HEK293 (cell line): ENCODE measurements around the gene KLHL10.

Source experiments
- CTCF ChIA-PET: fragments of 350-600 bp; formaldehyde crosslinking; extraction: SDS; loops from one replicate; lab custom pipeline; 2021; ENCODE audit warnings: antibody characterized with exemption; lab: Yijun Ruan, JAX
- POLR2A ChIA-PET: fragments of 300-600 bp; formaldehyde crosslinking; extraction: SDS; loops from one replicate; lab custom pipeline; 2020; ENCODE audit warnings: antibody characterized with exemption, inconsistent platforms; lab: Yijun Ruan, JAX
- H3K27ac ChIP-seq: fragments of 200-500 bp; sonication (Bioruptor generic); 2 replicates; pipeline ENCODE4 v1.5.1; 2014; ENCODE audit warnings: low read depth, low read length, control low read depth, inconsistent platforms; ENCODE audit errors: extremely low read depth
- H3K36me3 ChIP-seq, 2 experiments: fragments of 200-500 bp in 1 of 2; sonication (Bioruptor generic) in 1 of 2; 1 replicate in 1 of 2; 2 replicates in 1 of 2; pipeline ENCODE4 v1.5.1; 2014 to 2017; ENCODE audit warnings: inconsistent platforms in 2 of 2, low read length in 2 of 2; ENCODE audit not compliant: control insufficient read depth in 2 of 2, insufficient read depth in 1 of 2
- H3K4me1 ChIP-seq: fragments of 200-500 bp; sonication (Bioruptor generic); 2 replicates; pipeline ENCODE4 v1.5.1; 2014; ENCODE audit warnings: mild to moderate bottlenecking, low read length, inconsistent platforms; ENCODE audit not compliant: control insufficient read depth, insufficient read depth
- H3K4me3 ChIP-seq: 2 replicates; pipeline ENCODE4 v1.5.1; 2011; ENCODE audit warnings: low read depth, mild to moderate bottlenecking, control low read depth, low read length, moderate library complexity
- H3K9me3 ChIP-seq: fragments of 200-500 bp; sonication (Bioruptor generic); 2 replicates; pipeline ENCODE4 v1.5.1; 2014; ENCODE audit warnings: low read depth, low read length, inconsistent platforms; ENCODE audit not compliant: control insufficient read depth, insufficient read depth
- GLIS2 ChIP-seq: fragments of 450-650 bp; formaldehyde crosslinking; IDR thresholded peaks from 2 replicates; pipeline ENCODE4 v1.5.1; 2016; ENCODE audit warnings: missing biosample characterization, missing genetic modification characterization
- KLF9 ChIP-seq: fragments of 450-650 bp; formaldehyde crosslinking; IDR thresholded peaks from 2 replicates; pipeline ENCODE4 v1.5.1; 2016; ENCODE audit warnings: missing biosample characterization, missing genetic modification characterization, low read depth
- MYNN ChIP-seq: fragments of 450-650 bp; formaldehyde crosslinking; IDR thresholded peaks from 2 replicates; pipeline ENCODE4 v1.5.1; 2016; ENCODE audit warnings: missing biosample characterization, missing genetic modification characterization, borderline replicate concordance
- SP3 ChIP-seq: fragments of 450-650 bp; formaldehyde crosslinking; IDR thresholded peaks from 2 replicates; pipeline ENCODE4 v1.5.1; 2016; ENCODE audit warnings: missing biosample characterization, missing genetic modification characterization
- SP7 ChIP-seq: fragments of 450-650 bp; formaldehyde crosslinking; IDR thresholded peaks from 2 replicates; pipeline ENCODE4 v1.5.1; 2016; ENCODE audit warnings: missing biosample characterization, missing genetic modification characterization
- YY1 ChIP-seq: fragments of 450-650 bp; formaldehyde crosslinking; IDR thresholded peaks from 2 replicates; pipeline ENCODE4 v1.5.1; 2018; ENCODE audit warnings: missing biosample characterization, missing genetic modification characterization
- ZBTB11 ChIP-seq: fragments of 450-650 bp; formaldehyde crosslinking; conservative IDR thresholded peaks from 2 replicates; pipeline ENCODE4 v1.5.1; 2016; ENCODE audit warnings: low read depth, missing biosample characterization, missing genetic modification characterization
- ZBTB17 ChIP-seq: fragments of 450-650 bp; formaldehyde crosslinking; IDR thresholded peaks from 2 replicates; pipeline ENCODE4 v1.5.1; 2016; ENCODE audit warnings: missing biosample characterization, missing genetic modification characterization
- ZBTB20 ChIP-seq: fragments of 450-650 bp; formaldehyde crosslinking; IDR thresholded peaks from 2 replicates; pipeline ENCODE4 v1.5.1; 2016; ENCODE audit warnings: missing biosample characterization, missing genetic modification characterization
- ZBTB44 ChIP-seq: fragments of 450-650 bp; IDR thresholded peaks from 2 replicates; pipeline ENCODE4 v1.5.1; 2018; ENCODE audit warnings: missing biosample characterization, mild to moderate bottlenecking, missing genetic modification characterization
- ZBTB48 ChIP-seq: fragments of 450-650 bp; formaldehyde crosslinking; IDR thresholded peaks from 2 replicates; pipeline ENCODE4 v1.5.1; 2016; ENCODE audit warnings: missing biosample characterization, missing genetic modification characterization
- ZFHX2 ChIP-seq: fragments of 450-650 bp; formaldehyde crosslinking; conservative IDR thresholded peaks from 2 replicates; pipeline ENCODE4 v1.5.1; 2016; ENCODE audit warnings: missing biosample characterization, missing genetic modification characterization
- ZNF18 ChIP-seq: fragments of 450-650 bp; formaldehyde crosslinking; IDR thresholded peaks from 2 replicates; pipeline ENCODE4 v1.5.1; 2016; ENCODE audit warnings: missing biosample characterization, missing genetic modification characterization
- ZNF214 ChIP-seq: fragments of 450-650 bp; formaldehyde crosslinking; IDR thresholded peaks from 2 replicates; pipeline ENCODE4 v1.5.1; 2017; ENCODE audit warnings: missing biosample characterization, mild to moderate bottlenecking, missing genetic modification characterization, borderline replicate concordance
- ZNF404 ChIP-seq: fragments of 450-650 bp; formaldehyde crosslinking; IDR thresholded peaks from 2 replicates; pipeline ENCODE4 v1.5.1; 2017; ENCODE audit warnings: missing biosample characterization, missing genetic modification characterization
- ZNF449 ChIP-seq: fragments of 450-650 bp; formaldehyde crosslinking; IDR thresholded peaks from 2 replicates; pipeline ENCODE4 v1.5.1; 2017; ENCODE audit warnings: missing biosample characterization, mild to moderate bottlenecking, missing genetic modification characterization, moderate library complexity
- ZNF529 ChIP-seq: fragments of 450-650 bp; formaldehyde crosslinking; IDR thresholded peaks from 2 replicates; pipeline ENCODE4 v1.5.1; 2017; ENCODE audit warnings: missing genetic modification characterization, missing biosample characterization; ENCODE audit not compliant: insufficient replicate concordance
- ZNF530 ChIP-seq: fragments of 450-650 bp; formaldehyde crosslinking; IDR thresholded peaks from 2 replicates; pipeline ENCODE4 v1.5.1; 2016; ENCODE audit warnings: low read depth, missing biosample characterization, missing genetic modification characterization
- ZNF76 ChIP-seq: fragments of 450-650 bp; formaldehyde crosslinking; IDR thresholded peaks from 2 replicates; pipeline ENCODE4; 2016; ENCODE audit warnings: low read depth, missing biosample characterization, missing genetic modification characterization, borderline replicate concordance
- TF ChIP-seq, protein P1 (sequence below): fragments of 450-650 bp; formaldehyde crosslinking; IDR thresholded peaks from 2 replicates; pipeline ENCODE4 v1.5.1; 2017; ENCODE audit warnings: missing biosample characterization, missing genetic modification characterization
- TF ChIP-seq, protein P2 (sequence below): fragments of 450-650 bp; formaldehyde crosslinking; IDR thresholded peaks from 2 replicates; pipeline ENCODE4 v1.5.1; 2016; ENCODE audit warnings: missing biosample characterization, missing genetic modification characterization

KLHL10 gene

DNA sequence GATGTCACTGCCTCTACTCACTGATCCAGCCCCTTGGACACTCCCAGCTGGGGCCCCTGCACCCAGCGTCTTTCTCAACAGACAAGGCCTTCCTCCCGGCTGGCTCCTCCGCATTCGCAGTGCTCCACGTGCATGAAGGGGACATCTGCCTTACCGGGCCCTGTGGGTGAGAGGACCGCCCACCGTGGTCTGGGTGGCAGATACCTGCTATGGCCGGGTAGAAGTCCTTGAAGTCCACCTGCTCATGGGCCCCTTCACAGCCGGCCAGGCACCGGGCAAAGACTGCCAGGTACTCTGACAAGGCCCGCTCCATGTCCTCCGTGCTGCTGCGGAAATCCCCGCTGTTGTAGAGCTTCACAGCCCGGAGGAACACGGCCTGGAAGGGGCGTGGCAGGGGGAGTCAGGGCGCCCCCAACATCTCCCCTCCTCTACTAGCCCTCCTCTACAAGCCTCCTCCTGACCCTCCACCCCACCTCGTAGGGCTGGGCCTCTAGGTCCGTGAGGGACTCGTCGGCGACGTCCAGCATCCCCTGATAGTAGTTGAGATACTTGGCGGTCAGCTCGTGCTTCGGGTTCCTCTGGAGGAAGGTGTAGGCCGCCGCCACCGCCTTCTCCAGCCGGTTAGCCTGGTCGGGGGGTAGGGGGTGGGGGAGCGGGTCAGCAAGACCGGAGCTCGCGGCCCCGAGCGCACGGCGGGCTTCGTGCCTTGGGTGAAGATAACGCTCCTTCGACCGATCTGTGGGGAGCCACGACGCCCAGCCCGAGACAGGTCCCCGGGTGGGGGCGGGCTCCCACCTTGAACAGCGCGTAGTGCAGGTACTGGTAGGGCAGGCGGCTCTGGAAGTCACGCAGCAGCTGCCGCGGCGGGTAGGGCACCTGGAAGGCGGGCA lies 26.7 kb upstream of the KLHL10 start (continued):
- peak; percentile 24; the same call in 1 of the 2 replicates for TF ChIP-seq ZBTB20 (tag by site-specific recombination)
- TF ChIP-seq SP3, result peak; percentile 44
- no peak for TF ChIP-seq ZNF529
- TF ChIP-seq, all 188 proteins: peak for 6

- H3K27ac ChIP-seq, result peak within 1 kb of the TSS; percentile 89
- no peaks in the 10 kb centered on the region for H3K9me3 ChIP-seq
- H3K4me3 ChIP-seq, result peak within 1 kb of the TSS; percentile 73
- CTCF ChIA-PET, result interaction anchor here (0.7 to 4.6 kb wide), 23 partner anchors 10 to 567 kb away, joined by 3 to 45 read pairs (median 4); partner anchors contain the start of gene ACLY
- H3K4me1 ChIP-seq, result 0 out of 2 replicates have a peak, but pooled peaks cover 8% of the 10 kb centered on the region
- POLR2A ChIA-PET, result interaction anchor here (0.5 to 4.2 kb wide), 34 partner anchors 8 to 1390 kb away, joined by 3 to 37 read pairs (median 5); partner anchors contain the start of genes ACLY, CNP, DNAJC7 and EIF1
- peaks cover 10 to 37% of the 10 kb centered on the region in 2 experiments; a peak in 2 of 3 replicates for H3K36me3 ChIP-seq
- TF ChIP-seq SP3 (peak; percentile 75), ZBTB17 (no peak), ZNF449 (tag by site-specific recombination) (no peak), SP7 (tag by site-specific recombination) (peak; percentile 45), GLIS2 (tag by site-specific recombination) (peak; percentile 94; the same call in 1 of the 2 replicates), ZBTB11 (peak; percentile 20), MYNN (tag by site-specific recombination) (0 out of 2 replicates have a peak, but pooled peaks have one; percentile 12), ZNF18 (tag by site-specific recombination) (no peak), ZBTB48 (tag by site-specific recombination) (0 out of 2 replicates have a peak, but pooled peaks have one; percentile 14), ZNF530 (tag by site-specific recombination) (no peak), YY1 (tag by site-specific recombination) (peak; percentile 12; the same call in 1 of the 2 replicates), ZNF76 (tag by site-specific recombination) (no peak; the same call in 1 of the 2 replicates), ZBTB44 (tag by site-specific recombination) (peak; percentile 48; the same call in 1 of the 2 replicates), ZNF404 (tag by site-specific recombination) (no peak), ZNF214 (tag by site-specific recombination) (no peak), KLF9 (tag by site-specific recombination) (peak; percentile 64), ZFHX2 (tag by site-specific recombination) (peak; percentile 74), ZNF529 (no peak)
- TF ChIP-seq, protein P1, sequence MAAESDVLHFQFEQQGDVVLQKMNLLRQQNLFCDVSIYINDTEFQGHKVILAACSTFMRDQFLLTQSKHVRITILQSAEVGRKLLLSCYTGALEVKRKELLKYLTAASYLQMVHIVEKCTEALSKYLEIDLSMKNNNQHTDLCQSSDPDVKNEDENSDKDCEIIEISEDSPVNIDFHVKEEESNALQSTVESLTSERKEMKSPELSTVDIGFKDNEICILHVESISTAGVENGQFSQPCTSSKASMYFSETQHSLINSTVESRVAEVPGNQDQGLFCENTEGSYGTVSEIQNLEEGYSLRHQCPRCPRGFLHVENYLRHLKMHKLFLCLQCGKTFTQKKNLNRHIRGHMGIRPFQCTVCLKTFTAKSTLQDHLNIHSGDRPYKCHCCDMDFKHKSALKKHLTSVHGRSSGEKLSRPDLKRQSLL (tag by site-specific recombination), result peak; percentile 85
- TF ChIP-seq, protein P2, sequence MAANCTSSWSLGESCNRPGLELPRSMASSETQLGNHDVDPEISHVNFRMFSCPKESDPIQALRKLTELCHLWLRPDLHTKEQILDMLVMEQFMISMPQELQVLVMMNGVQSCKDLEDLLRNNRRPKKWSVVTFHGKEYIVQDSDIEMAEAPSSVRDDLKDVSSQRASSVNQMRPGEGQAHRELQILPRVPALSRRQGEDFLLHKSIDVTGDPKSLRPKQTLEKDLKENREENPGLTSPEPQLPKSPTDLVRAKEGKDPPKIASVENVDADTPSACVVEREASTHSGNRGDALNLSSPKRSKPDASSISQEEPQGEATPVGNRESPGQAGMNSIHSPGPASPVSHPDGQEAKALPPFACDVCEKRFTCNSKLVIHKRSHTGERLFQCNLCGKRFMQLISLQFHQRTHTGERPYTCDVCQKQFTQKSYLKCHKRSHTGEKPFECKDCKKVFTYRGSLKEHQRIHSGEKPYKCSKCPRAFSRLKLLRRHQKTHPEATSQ (tag by site-specific recombination), result no peak
Observed at GRCh38 chr17:41811549-41812380, 25.9 kb upstream of the KLHL10 start, which contains the start of gene P3H4. TSS of gene P3H4 (minus strand) at chr17:41811949. CDS start at chr17:41811915, 34 bp downstream.
